ENCODE measurements around the gene SPP1. TPM values are rescaled to one million over a fixed set of nuclear protein-coding genes. Genes with fewer than 3 reads are reported as not detected.
"Not testable (repeated sequence)": the region's sequence is repeated elsewhere in the genome, so short reads cannot be mapped to it uniquely, and the experiment has no call there.

SPP1 gene
- total RNA-seq, 1 donor from 2014 or later: 13.5 TPM

DNA sequence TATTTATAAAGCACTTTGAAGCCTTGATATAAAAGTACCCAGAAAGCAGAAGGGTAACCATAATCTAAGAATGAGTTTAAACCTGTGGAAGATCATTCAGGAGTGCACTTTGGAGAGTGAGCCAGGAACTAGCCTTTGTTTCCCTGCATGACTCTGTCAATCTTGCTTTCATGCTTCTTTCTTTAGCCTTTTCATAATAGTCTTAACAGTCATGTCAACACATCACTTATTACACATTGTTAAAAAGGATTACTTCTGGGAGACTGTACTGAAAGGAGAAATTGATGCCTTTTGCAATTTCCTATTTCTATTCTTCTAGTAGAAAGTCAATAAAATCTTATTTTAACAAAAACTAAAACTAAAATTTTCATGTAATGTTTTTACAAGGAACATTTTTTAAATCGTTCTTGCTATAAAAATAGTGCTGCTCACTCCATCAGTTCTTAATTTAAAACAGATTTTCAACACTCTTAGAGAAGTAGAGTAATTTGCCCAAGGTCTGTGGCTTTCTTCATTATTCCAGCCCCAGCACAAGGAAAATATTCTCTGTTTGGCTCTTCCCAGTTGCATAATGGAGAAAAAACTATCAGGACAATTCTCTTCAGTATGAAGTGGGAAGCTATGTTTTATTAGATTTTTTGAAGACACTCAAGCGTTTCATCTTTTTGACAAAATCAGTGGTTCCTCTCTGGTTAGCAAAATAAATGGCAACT lies 35.4 kb upstream of the SPP1 start:
- no peak overlapping the region for H3K27ac Mint-ChIP-seq (ENCODE audit: unreplicated experiment)
- DNase-seq (ENCODE audit: low spot score): no peak
- H3K4me3 Mint-ChIP-seq (ENCODE audit: unreplicated experiment): no peak overlapping the region

DNA sequence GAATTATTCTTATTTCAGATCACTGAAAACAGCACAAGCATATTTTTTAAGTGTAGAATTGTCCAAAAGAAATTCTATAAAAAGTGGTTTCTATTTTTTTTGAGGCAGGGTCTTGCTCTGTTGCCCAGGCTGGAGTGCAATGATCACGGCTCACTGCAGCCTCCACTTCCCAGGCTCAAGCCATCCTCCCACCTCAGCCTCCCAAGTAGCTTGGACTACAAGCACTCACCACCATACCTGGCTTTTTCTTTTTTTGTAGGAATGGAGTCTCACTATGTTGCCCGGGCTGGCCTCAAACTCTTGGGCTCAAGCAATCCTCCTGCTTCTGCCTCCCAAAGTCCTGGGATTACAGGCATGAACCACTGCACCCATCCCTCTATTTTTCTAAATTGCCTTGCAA lies 34.7 kb upstream of the SPP1 start:
- H3K9me3 Mint-ChIP-seq (ENCODE audit: low read depth); H3K27me3 Mint-ChIP-seq (ENCODE audit: low read depth); H3K27ac Mint-ChIP-seq (ENCODE audit: unreplicated experiment); H3K36me3 Mint-ChIP-seq (ENCODE audit: low read depth); H3K4me3 Mint-ChIP-seq (ENCODE audit: unreplicated experiment); DNase-seq (ENCODE audit: low spot score): not testable (repeated sequence)
- peaks cover 22% of the 10 kb centered on the region for H3K4me1 Mint-ChIP-seq (ENCODE audit: low read depth)

More for the DNA sequence above, 35.4 kb upstream of the SPP1 start:
- no peaks in the 10 kb centered on the region for H3K36me3 Mint-ChIP-seq (ENCODE audit: low read depth)
- peaks cover 22% of the 10 kb centered on the region for H3K4me1 Mint-ChIP-seq (ENCODE audit: low read depth)
- no peaks in the 10 kb centered on the region for H3K27me3 Mint-ChIP-seq (ENCODE audit: low read depth)
- H3K9me3 Mint-ChIP-seq (ENCODE audit: low read depth): no peaks in the 10 kb centered on the region
- TF ChIP-seq, protein P1, sequence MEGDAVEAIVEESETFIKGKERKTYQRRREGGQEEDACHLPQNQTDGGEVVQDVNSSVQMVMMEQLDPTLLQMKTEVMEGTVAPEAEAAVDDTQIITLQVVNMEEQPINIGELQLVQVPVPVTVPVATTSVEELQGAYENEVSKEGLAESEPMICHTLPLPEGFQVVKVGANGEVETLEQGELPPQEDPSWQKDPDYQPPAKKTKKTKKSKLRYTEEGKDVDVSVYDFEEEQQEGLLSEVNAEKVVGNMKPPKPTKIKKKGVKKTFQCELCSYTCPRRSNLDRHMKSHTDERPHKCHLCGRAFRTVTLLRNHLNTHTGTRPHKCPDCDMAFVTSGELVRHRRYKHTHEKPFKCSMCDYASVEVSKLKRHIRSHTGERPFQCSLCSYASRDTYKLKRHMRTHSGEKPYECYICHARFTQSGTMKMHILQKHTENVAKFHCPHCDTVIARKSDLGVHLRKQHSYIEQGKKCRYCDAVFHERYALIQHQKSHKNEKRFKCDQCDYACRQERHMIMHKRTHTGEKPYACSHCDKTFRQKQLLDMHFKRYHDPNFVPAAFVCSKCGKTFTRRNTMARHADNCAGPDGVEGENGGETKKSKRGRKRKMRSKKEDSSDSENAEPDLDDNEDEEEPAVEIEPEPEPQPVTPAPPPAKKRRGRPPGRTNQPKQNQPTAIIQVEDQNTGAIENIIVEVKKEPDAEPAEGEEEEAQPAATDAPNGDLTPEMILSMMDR (IDR thresholded peaks at IDR 0.05): no peak

DNA sequence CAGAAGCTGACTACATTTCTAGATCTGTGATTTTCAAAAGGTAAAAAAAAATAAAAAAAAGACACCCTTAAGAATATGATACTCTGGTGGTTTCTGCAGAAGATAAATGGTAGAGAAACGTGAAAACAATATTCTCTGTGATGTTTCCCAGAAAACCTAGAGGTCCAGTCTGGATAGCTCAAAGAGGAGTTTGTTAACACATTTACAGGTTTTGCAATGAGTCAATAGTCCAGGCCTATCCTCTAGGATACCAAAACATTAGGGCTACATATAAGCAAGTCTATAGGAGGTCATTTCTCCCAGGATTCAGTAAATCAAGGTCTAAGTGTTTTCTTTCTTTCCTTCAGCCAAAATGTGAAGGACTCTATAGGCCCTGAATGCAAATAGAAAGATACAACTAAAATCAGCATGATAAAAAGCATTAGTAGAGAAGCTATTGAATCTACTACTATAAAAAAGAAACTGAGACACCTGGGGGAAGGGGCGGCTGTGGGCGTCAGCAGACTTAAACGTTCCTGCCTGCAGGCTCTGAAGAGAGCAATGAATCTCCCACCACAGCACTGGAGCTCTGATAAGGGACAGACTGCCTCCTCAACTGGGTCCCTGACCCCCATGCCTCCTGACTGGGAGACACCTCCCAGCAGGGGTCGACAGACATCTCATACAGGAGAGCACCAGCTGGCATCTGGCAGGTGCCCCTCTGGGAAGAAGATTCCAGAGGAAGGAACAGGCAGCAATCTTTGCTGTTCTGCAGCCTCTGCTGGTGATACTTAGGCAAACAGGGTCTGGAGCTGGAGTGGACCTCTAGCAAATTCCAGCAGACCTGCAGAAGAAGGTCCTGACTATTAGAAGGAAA lies 33.7 kb upstream of the SPP1 start:
- H3K27me3 Mint-ChIP-seq (ENCODE audit: low read depth): no peaks in the 10 kb centered on the region
- no peak overlapping the region for H3K4me3 Mint-ChIP-seq (ENCODE audit: unreplicated experiment)
- no peaks in the 10 kb centered on the region for H3K9me3 Mint-ChIP-seq (ENCODE audit: low read depth)
- no peak for DNase-seq (ENCODE audit: low spot score)
- no peaks in the 10 kb centered on the region for H3K36me3 Mint-ChIP-seq (ENCODE audit: low read depth)
- TF ChIP-seq, protein P1 (IDR thresholded peaks at IDR 0.05): no peak
- H3K27ac Mint-ChIP-seq (ENCODE audit: unreplicated experiment): no peak overlapping the region
- H3K4me1 Mint-ChIP-seq (ENCODE audit: low read depth): peaks cover 22% of the 10 kb centered on the region

DNA sequence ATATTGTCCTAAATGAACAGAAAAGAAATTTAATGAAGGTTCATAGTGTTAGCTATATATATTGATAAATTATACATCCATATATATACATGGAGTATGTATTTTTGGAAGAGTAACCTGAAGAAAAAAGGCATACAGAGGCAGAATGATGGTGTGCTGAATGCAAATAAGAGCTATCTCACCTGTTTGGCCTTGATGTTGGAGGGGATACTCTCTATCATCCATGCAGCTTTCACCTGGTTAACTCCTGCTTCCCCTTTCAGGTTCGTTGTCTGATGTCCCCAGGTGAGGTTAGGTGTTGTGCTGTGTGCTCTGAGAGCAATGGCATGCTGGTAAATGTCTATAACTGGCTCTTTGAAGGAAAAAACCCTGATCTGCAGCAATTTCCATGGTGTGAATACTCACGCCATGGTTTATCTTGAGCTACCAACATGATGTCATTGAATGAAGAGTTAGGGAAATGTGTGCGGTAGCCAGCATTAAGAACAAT lies 31.8 kb upstream of the SPP1 start:
- H3K27ac Mint-ChIP-seq (ENCODE audit: unreplicated experiment): no peak overlapping the region
- TF ChIP-seq, protein P1 (IDR thresholded peaks at IDR 0.05): no peak

DNA sequence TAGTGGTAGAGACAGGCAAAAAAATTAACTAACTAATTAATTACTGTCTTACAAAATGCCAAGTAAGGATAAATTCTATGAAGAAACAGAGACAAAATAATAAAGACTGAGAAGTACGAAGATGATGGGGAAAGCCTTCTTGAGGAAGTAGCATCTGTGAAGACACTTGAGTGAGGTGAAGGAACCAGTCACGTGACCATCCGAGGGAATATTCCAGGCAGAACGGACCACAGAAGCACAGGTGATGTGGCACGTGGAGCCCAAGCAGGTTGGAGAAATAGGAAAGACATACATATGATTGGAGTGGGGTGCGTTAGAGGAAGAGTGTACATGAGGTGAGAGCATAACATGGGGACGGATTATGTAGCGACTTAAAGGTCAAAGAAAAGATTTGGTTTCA lies 30.5 kb upstream of the SPP1 start:
- DNase-seq (ENCODE audit: low spot score): no peak
- H3K4me3 Mint-ChIP-seq (ENCODE audit: unreplicated experiment): no peak overlapping the region
- H3K27ac Mint-ChIP-seq (ENCODE audit: unreplicated experiment): no peak overlapping the region
- no peaks in the 10 kb centered on the region for H3K9me3 Mint-ChIP-seq (ENCODE audit: low read depth)
- H3K27me3 Mint-ChIP-seq (ENCODE audit: low read depth): no peaks in the 10 kb centered on the region
- H3K36me3 Mint-ChIP-seq (ENCODE audit: low read depth): no peaks in the 10 kb centered on the region
- peaks cover 17% of the 10 kb centered on the region for H3K4me1 Mint-ChIP-seq (ENCODE audit: low read depth)
- TF ChIP-seq, protein P1 (IDR thresholded peaks at IDR 0.05): no peak

More for the DNA sequence above, 31.8 kb upstream of the SPP1 start:
- H3K36me3 Mint-ChIP-seq (ENCODE audit: low read depth): no peaks in the 10 kb centered on the region
- no peaks in the 10 kb centered on the region for H3K9me3 Mint-ChIP-seq (ENCODE audit: low read depth)
- no peaks in the 10 kb centered on the region for H3K27me3 Mint-ChIP-seq (ENCODE audit: low read depth)
- peaks cover 22% of the 10 kb centered on the region for H3K4me1 Mint-ChIP-seq (ENCODE audit: low read depth)
- no peak overlapping the region for H3K4me3 Mint-ChIP-seq (ENCODE audit: unreplicated experiment)
- no peak for DNase-seq (ENCODE audit: low spot score)

Measured in chondrocyte (in vitro differentiated cells).